H7 (cell line): ENCODE measurements around the gene MAST1. TPM values are rescaled to one million over a fixed set of nuclear protein-coding genes. Genes with fewer than 3 reads are reported as not detected.
"Not testable (repeated sequence)": the region's sequence is repeated elsewhere in the genome, so short reads cannot be mapped to it uniquely, and the experiment has no call there.

Experiments
- DNase-seq: peaks from one replicate; pipeline ENCODE4 v3.0.0; 2012
- H3K27me3 ChIP-seq: 2 replicates; pipeline ENCODE4 v1.6.0; 2011; ENCODE audit warnings: mild to moderate bottlenecking, low read length; ENCODE audit not compliant: control insufficient read depth, insufficient read depth
- H3K36me3 ChIP-seq: replicated peaks from 2 replicates; pipeline ENCODE4 v1.5.1; 2011; ENCODE audit warnings: low read length; ENCODE audit not compliant: control insufficient read depth, insufficient read depth
- H3K4me3 ChIP-seq: 2 replicates; pipeline ENCODE4 v1.5.1; 2011; ENCODE audit warnings: low read depth, mild to moderate bottlenecking, control low read depth, low read length, moderate library complexity; ENCODE audit not compliant: insufficient read depth
- total RNA-seq: library from RNA; depleted of rRNA; stranded (reverse); fragments of >200 nt; shearing (Covaris generic); gene quantifications from 2 replicates; pipeline ENCODE4 v1.2.3, GENCODE V29; 2014

MAST1 gene
- total RNA-seq, 1 experiment from 2014 or later: 5.5 TPM

DNA sequence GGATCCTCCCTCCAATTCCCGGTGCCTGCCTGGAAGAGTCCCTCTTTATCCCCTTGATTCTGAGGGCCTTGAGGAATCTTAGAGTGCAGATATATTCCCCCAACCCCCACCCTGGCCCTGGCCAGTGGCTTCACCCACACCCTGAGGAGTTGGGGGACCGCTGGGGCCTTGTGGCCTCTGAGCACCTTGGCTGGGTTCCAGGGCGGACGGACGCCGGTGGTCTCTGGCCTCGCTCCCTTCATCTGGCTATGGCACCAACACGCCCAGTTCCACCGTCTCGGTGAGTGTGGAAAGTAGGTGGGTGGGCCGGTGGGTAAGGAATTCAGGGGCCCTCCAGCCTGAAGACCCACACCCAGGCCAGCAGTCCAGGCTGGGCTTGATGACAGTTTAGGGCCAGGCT lies 5.0 kb downstream of the MAST1 start:
- Histone ChIP-seq H3K36me3 (no peaks in the 10 kb centered on the region), H3K27me3 (peaks cover 25% of the 10 kb centered on the region; the same call in 1 of the 2 replicates), H3K4me3 (no peak overlapping the region)
- no peak for DNase-seq

- Histone ChIP-seq H3K4me3 (no peak overlapping the region), H3K27me3 (peaks cover 18% of the 10 kb centered on the region; the same call in 1 of the 2 replicates), H3K36me3 (no peaks in the 10 kb centered on the region)
- no peak for DNase-seq
Measured at GRCh38 chr19:12843999-12844732, 5.9 kb downstream of the MAST1 start.

DNA sequence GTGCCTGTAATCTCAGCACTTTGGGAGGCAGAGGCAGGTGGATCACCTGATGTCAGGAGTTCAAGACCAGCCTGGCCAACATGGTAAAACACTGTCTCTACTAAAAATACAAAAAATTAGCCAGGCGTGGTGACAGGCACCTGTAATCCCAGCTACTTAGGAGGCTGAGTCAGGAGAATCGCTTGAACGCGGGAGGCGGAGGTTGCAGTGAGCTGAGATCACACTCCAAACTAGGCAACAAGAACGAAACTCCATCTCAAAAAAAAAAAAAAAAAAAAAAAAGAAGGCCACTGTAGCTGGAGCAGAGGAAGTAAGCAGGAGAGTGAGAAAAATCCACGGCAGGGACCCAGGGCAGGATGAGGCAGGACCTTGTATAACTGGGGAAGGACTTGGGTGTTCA lies 8.3 kb downstream of the MAST1 start:
- H3K4me3 ChIP-seq, H3K27me3 ChIP-seq, DNase-seq, H3K36me3 ChIP-seq: not testable (repeated sequence)

DNA sequence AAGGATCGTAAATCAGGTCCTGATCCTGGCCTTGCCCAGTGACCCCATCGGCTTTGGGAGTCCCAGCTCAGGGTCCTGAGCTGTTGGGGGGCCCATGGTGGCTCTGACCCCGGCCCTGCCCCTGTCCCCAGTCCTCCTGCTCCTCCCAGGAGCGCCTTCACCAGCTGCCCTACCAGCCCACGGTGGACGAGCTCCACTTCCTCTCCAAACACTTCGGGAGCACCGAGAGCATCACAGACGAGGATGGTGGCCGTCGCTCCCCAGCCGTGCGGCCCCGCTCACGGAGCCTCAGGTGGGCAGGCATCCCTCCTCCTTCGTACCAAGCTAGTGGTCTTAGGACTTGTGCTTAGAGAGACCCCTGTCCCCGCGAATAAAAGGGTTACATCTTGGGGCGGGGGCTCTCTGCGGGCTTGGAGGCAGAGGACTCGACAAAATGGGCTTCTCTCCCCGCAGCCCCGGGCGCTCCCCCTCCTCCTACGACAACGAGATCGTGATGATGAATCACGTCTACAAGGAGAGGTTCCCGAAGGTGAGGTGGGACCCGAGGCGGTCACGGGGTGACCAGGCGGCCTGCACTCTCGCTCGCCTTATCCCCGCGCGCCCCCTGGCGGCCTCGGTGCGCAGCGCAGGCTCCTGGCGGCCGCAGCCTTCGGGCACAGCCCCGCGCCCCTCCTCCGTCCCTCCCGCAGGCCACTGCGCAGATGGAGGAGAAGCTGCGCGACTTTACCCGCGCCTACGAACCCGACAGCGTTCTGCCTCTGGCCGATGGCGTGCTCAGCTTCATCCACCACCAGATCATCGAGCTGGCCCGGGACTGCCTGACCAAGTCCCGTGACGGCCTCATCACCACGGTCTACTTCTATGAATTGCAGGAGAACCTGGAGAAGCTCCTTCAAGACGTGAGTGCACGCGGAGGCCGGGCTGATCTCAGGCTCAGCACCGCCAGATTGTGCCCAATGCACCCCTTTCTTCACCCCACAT lies 9.1 kb downstream of the MAST1 start:
- peak; percentile 99 for DNase-seq
- Histone ChIP-seq H3K27me3 (peaks cover 10% of the 10 kb centered on the region; the same call in 1 of the 2 replicates), H3K36me3 (no peaks in the 10 kb centered on the region), H3K4me3 (peak overlapping the region; percentile 19; the same call in 1 of the 2 replicates)

DNA sequence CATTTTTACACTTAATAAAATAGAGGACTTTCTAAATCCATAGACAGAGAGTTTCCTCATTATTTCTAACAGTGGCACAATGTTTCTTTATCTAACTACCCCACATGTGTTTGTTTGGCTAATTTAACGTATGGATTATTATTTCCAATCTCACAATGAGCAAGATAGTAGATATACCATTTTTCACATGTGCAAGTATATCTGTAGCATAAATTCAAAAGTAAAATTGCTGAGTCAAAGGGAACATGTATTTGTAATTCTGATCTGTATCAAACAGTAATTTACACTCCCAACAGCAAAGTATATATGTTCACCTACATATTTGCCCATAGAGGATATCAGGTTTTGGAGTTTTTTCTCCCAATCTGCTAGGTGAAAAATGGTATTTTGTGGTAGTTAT lies 18.3 kb downstream of the MAST1 start:
- Histone ChIP-seq H3K36me3 (peaks cover 1% of the 10 kb centered on the region; the same call in 1 of the 2 replicates), H3K27me3 (no peaks in the 10 kb centered on the region), H3K4me3 (no peak overlapping the region)
- DNase-seq: no peak

DNA sequence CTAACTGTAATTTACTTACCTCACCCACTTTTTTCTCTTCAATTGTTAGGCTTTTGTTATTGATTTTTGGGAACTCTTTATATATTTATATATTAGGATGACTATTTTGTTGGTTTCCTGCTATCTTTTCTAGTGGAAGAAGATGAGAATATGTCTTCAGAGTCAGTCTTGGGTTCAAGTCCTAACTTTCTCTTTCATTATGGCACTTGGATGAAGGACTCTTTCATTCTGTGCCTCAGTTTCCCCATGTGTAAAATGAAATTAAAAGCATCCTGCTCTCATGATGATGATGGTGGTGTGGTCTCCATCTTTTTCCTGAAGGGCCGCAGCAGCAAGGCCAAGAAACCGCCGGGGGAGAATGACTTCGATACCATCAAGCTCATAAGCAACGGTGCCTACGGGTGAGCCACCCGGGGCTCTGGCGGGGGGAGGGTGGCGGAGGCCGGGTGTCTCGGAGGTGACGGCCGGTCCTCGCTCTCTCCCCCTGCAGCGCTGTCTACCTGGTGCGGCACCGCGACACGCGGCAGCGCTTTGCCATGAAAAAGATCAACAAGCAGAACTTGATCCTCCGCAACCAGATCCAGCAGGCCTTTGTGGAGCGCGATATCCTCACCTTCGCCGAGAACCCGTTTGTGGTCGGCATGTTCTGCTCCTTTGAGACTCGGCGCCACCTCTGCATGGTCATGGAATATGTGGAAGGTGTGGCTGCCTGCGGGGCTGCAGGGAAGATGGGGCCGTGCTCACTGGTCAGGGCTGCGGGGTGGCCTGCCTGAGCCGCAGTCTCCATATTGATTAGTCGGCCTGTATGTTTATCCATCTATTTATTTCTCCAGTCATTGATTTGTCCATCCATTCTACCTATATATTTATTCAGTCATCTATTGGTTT lies 20.0 kb downstream of the MAST1 start:
- no peak overlapping the region for H3K4me3 ChIP-seq
- H3K36me3 ChIP-seq: peaks cover 1% of the 10 kb centered on the region; the same call in 1 of the 2 replicates
- peak; percentile 37 for DNase-seq
- H3K27me3 ChIP-seq: no peaks in the 10 kb centered on the region

DNA sequence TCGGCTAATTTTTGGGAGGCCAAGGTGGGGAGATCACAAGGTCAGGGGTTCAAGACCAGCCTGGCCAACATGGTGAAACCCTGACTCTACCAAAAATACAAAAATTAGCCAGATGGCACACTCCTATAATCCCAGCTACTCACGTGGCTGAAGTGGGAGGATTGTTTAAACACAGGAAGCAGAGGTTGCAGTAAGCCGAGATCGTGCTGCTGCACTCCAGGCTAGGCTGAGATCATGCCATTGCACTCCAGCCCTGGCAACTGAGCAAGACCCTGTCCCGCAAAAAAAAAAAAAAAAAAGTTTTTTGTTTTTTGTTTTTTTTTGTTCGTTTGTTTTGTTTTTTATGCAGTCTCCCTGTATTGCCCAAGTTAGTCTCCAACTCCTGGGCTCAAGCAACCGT lies 21.2 kb downstream of the MAST1 start:
- Histone ChIP-seq H3K4me3 (no peak overlapping the region), H3K36me3 (peaks cover 1% of the 10 kb centered on the region; the same call in 1 of the 2 replicates), H3K27me3 (no peaks in the 10 kb centered on the region; the same call in 1 of the 2 replicates)
- DNase-seq: no peak

- Histone ChIP-seq H3K4me3 (no peak overlapping the region), H3K27me3 (no peaks in the 10 kb centered on the region; the same call in 1 of the 2 replicates), H3K36me3 (peaks cover 2% of the 10 kb centered on the region; the same call in 1 of the 2 replicates)
- DNase-seq: no peak
Measured at GRCh38 chr19:12864143-12864542, 25.8 kb downstream of the MAST1 start.

GRCh38 chr19:12864721-12865715 lies 26.7 kb downstream of the MAST1 start:
- H3K4me3 ChIP-seq: no peak overlapping the region
- peak; percentile 47 for DNase-seq
- H3K36me3 ChIP-seq: peaks cover 2% of the 10 kb centered on the region; the same call in 1 of the 2 replicates
- H3K27me3 ChIP-seq: no peaks in the 10 kb centered on the region; the same call in 1 of the 2 replicates

DNA sequence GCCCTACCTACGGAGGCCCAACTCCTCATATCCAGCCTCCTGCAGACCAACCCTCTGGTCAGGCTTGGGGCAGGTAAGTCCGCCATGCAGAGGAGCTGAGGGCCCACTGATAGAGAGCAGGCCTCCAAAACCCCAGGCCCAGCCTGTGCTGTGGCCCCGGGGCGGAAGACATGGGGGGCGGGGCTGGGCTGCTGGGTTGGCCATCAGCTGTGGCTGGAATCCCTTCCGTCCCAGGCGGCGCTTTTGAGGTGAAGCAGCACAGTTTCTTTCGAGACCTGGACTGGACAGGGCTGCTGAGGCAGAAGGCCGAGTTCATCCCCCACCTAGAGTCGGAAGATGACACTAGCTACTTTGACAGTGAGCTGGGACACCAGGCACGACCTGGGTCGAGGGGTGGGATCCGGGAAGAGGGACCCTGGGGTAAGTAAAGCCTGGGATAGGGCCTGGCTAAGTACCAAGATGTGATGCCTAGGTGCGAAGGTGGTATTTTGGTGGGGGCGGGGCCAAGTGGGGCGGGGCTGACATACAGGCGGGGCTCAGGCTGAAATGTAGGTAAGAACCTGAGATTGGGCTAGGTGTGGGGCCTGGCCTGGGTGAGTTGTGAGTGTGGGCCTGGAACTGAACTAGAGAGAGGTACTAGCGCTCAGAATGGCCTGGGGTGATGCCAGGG lies 27.6 kb downstream of the MAST1 start:
- Histone ChIP-seq H3K27me3 (no peaks in the 10 kb centered on the region; the same call in 1 of the 2 replicates), H3K4me3 (no peak overlapping the region), H3K36me3 (peaks cover 2% of the 10 kb centered on the region; the same call in 1 of the 2 replicates)
- DNase-seq: peak; percentile 79

DNA sequence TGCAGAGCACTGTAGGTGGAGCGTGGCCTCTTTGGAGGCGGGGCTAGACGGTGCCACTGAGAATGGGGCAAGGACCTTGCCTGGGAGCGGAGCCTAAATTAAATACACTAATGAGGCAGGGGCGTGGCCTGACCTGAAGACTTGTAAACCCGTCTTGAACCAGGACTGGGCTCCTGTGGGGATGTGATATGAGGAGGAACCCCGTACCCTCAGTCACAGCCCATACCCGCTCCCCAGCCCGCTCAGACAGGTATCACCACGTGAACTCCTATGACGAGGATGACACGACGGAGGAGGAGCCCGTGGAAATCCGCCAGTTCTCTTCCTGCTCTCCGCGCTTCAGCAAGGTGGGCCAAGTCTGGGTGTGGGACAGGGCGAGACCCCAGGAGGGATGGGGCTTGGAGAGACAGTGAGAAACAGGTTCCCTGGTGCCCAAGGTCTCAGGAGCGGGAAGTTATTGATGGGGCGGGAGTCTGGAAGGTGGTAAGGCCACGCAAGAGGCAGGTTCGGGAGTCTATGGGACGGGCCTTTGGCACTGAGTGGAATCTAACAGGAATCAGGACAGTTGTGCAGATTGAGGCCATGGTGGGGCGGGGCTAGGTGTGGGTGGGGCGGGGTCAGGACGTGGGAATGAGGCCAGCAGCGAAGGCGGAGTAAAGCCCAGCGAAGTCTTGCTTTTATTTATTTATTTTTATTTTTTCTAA lies 28.3 kb downstream of the MAST1 start:
- H3K27me3 ChIP-seq: no peaks in the 10 kb centered on the region; the same call in 1 of the 2 replicates
- peak; percentile 76 for DNase-seq
- H3K36me3 ChIP-seq: peaks cover 2% of the 10 kb centered on the region; the same call in 1 of the 2 replicates
- H3K4me3 ChIP-seq: no peak overlapping the region; the same call in 1 of the 2 replicates
